HG03045 (cell line): Measurements from ENCODE around the gene GXYLT2.

Experiments used
- ATAC-seq: cut with Tn5 transposase; IDR thresholded peaks from one replicate; pipeline ENCODE4 v1.9.1; 2021; ENCODE audit warnings: mild to moderate bottlenecking, moderate library complexity; ENCODE audit not compliant: unreplicated experiment

Gene GXYLT2

GRCh38 chr3:73004316-73004715, 116.5 kb downstream of the GXYLT2 start:
- no peak for ATAC-seq

GRCh38 chr3:73007992-73008712, 120.3 kb downstream of the GXYLT2 start:
- no peak for ATAC-seq

- ATAC-seq, result no peak
Measured at GRCh38 chr3:73009008-73009407, 121.2 kb downstream of the GXYLT2 start.

- ATAC-seq, result no peak
Measured at GRCh38 chr3:73009750-73010149, 121.9 kb downstream of the GXYLT2 start.

- ATAC-seq, result no peak
Measured at GRCh38 chr3:73010158-73010557, 122.3 kb downstream of the GXYLT2 start.

- ATAC-seq, result no peak
Measured at GRCh38 chr3:73018298-73018697, 130.5 kb downstream of the GXYLT2 start.

GRCh38 chr3:73018790-73019441, 131.1 kb downstream of the GXYLT2 start:
- ATAC-seq, result no peak

GRCh38 chr3:73021301-73021835, 133.5 kb downstream of the GXYLT2 start:
- no peak for ATAC-seq

GRCh38 chr3:73024836-73025235, 137.0 kb downstream of the GXYLT2 start:
- no peak for ATAC-seq

GRCh38 chr3:73026111-73026759, 138.4 kb downstream of the GXYLT2 start:
- ATAC-seq, result no peak
